Upper lobe of right lung (tissue), 1 donor: ENCODE results near the gene LSM4. TPM values are rescaled to one million over a fixed set of nuclear protein-coding genes. Genes with fewer than 3 reads are reported as not detected.
A peak's percentile ranks its signal among the peaks of the same experiment; 100 is the strongest.
"Not testable (repeated sequence)": the region's sequence is repeated elsewhere in the genome, so short reads cannot be mapped to it uniquely, and the experiment has no call there.

Experiments
- ATAC-seq: fragments of 200-7000 bp; cut with Tn5 transposase; one replicate; pipeline ENCODE4 v1.9.1; 2020; ENCODE audit warnings: mild to moderate bottlenecking, moderate library complexity
- DNase-seq: peaks from one replicate; pipeline ENCODE4 v3.0.0-alpha.2; 2020
- H3K27ac ChIP-seq: fragments of 200-600 bp; one replicate; pipeline ENCODE4 v1.8.0; 2022
- H3K27me3 ChIP-seq: fragments of 200-600 bp; one replicate; pipeline ENCODE4 v1.8.0; 2022; ENCODE audit warnings: mild to moderate bottlenecking
- H3K36me3 ChIP-seq: fragments of 200-600 bp; one replicate; pipeline ENCODE4 v1.8.0; 2022
- H3K4me1 ChIP-seq: fragments of 200-600 bp; one replicate; pipeline ENCODE4 v1.8.0; 2022
- H3K4me3 ChIP-seq: fragments of 200-600 bp; one replicate; pipeline ENCODE4 v1.8.0; 2022; ENCODE audit warnings: mild to moderate bottlenecking
- H3K9me3 ChIP-seq: fragments of 200-600 bp; one replicate; pipeline ENCODE4 v1.8.0; 2022
- CTCF ChIP-seq: fragments of 200-600 bp; IDR thresholded peaks from one replicate; pipeline ENCODE4 v1.8.0; 2022; ENCODE audit warnings: antibody characterized with exemption
- intact Hi-C: fragments of 100-400 bp; cut with DNase I; formaldehyde crosslinking; loops from one replicate; pipeline ENCODE4 v1.11.0; 2022
- total RNA-seq: library from RNA; stranded (reverse); fragmentation: NEBNext Ultra II Directional; extraction: Animal tissue kit (Norgen Biotek cat#: 25700); gene quantifications from one replicate; pipeline ENCODE4 v1.2.1, GENCODE V29; 2021
- donor health status: DM: no; HTN: yes; CAD: no; lungs with severe emphysema.

The LSM4 gene
- total RNA-seq, 1 donor from 2014 or later = 76.9 TPM

- no peak for DNase-seq
- ATAC-seq = no peak
These were observed 6.1 kb upstream of the LSM4 start for GRCh38 chr19:18329035-18329376.

GRCh38 chr19:18328340-18329034, 5.6 kb upstream of the LSM4 start:
- Histone ChIP-seq H3K27me3 (no peaks in the 10 kb centered on the region), H3K4me1 (peaks cover 19% of the 10 kb centered on the region), H3K36me3 (no peaks in the 10 kb centered on the region), H3K9me3 (no peaks in the 10 kb centered on the region), H3K4me3 (peak overlapping the region; percentile 28), H3K27ac (peak overlapping the region; percentile 33)
- ATAC-seq (peak; percentile 99), DNase-seq (peak; percentile 83)
- peak; percentile 91 for TF ChIP-seq CTCF
- intact Hi-C loops = no loop called here

More at GRCh38 chr19:18329035-18329376, 6.1 kb upstream of the LSM4 start:
- Histone ChIP-seq H3K4me1 (peaks cover 14% of the 10 kb centered on the region), H3K4me3 (peak overlapping the region; percentile 28), H3K27me3 (no peaks in the 10 kb centered on the region), H3K27ac (peak overlapping the region; percentile 33), H3K9me3 (no peaks in the 10 kb centered on the region), H3K36me3 (no peaks in the 10 kb centered on the region)
- intact Hi-C loops = no loop called here
- TF ChIP-seq CTCF = no peak

GRCh38 chr19:18326772-18327171, 3.9 kb upstream of the LSM4 start:
- TF ChIP-seq CTCF = no peak
- intact Hi-C loops = no loop called here
- no peak for ATAC-seq

DNA sequence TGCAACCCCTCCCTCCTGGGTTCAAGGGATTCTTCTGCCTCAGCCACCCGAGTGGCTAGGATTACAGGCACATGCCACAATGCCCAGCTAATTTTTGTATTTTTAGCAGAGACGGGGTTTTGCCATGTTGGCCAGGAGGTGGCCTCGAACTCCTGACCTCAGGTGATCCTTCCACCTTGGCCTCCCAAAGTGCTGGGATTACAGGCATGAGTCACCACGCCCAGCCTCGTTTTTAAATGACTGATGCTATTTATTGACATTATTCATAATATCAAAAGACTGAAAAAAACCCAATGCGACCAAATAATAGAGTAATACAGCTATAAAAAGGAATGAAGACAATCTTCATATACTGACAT, 1.5 kb upstream of the LSM4 start:
- Histone ChIP-seq H3K4me1 (peaks cover 50% of the 10 kb centered on the region), H3K27ac (peak overlapping the region; percentile 96)
- not testable (repeated sequence) for ATAC-seq, H3K4me3 ChIP-seq, H3K27me3 ChIP-seq, DNase-seq, H3K9me3 ChIP-seq, H3K36me3 ChIP-seq
- intact Hi-C loops = loop anchor here (5.0 kb wide), 1 partner anchor 42 kb away; the partner anchor contains the start of gene JUND

More at GRCh38 chr19:18326772-18327171, 3.9 kb upstream of the LSM4 start:
- no peaks in the 10 kb centered on the region for H3K9me3 ChIP-seq
- H3K4me3 ChIP-seq = no peak overlapping the region
- H3K36me3 ChIP-seq = no peaks in the 10 kb centered on the region
- peaks cover 28% of the 10 kb centered on the region for H3K4me1 ChIP-seq
- H3K27me3 ChIP-seq = no peaks in the 10 kb centered on the region
- no peak overlapping the region for H3K27ac ChIP-seq
- DNase-seq = no peak

DNA sequence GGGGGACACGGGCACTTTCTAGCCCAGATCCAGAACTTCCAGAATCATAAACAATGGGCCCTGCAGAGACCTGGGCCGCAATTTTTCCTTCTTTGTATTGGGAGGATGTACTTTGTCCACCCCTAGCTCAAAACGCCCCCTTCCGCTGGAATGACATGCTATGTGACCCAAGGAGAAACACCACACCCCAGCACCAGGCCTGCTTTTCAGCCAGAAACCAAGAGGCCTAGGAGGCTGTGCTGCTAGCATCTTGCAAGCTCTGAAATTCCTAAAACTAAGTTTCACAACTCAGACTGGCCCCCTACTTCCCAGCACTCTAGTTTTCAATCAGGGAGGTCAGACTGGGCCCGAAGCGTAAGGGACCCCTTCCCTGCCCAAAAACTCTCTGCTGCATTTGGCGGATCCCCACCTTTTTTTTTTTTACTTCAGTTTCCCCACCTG, 538 bp downstream of the LSM4 start:
- Histone ChIP-seq H3K4me3 (peak overlapping the region; percentile 88), H3K9me3 (no peaks in the 10 kb centered on the region), H3K27ac (peak overlapping the region; percentile 96), H3K27me3 (no peaks in the 10 kb centered on the region), H3K36me3 (no peaks in the 10 kb centered on the region), H3K4me1 (peaks cover 58% of the 10 kb centered on the region)
- DNase-seq (no peak), ATAC-seq (peak; percentile 22)
- no peak for TF ChIP-seq CTCF
- intact Hi-C loops = loop anchor here (5.0 kb wide), 1 partner anchor 40 kb away; the partner anchor contains the start of gene JUND

- no peaks in the 10 kb centered on the region for H3K9me3 ChIP-seq
- intact Hi-C loops = loop anchor here (5.0 kb wide), 1 partner anchor 39 kb away; the partner anchor contains the start of gene JUND
- DNase-seq (no peak), ATAC-seq (no peak)
- no peaks in the 10 kb centered on the region for H3K36me3 ChIP-seq
- no peaks in the 10 kb centered on the region for H3K27me3 ChIP-seq
- H3K27ac ChIP-seq = peak overlapping the region; percentile 96
- peak overlapping the region; percentile 88 for H3K4me3 ChIP-seq
- no peak for TF ChIP-seq CTCF
- peaks cover 58% of the 10 kb centered on the region for H3K4me1 ChIP-seq
These were observed 1.2 kb downstream of the LSM4 start for GRCh38 chr19:18321734-18322102.
